Measurements from ENCODE around the gene ZNF679. TPM values are rescaled to one million over a fixed set of nuclear protein-coding genes. Genes with fewer than 3 reads are reported as not detected.

The ZNF679 gene
- total RNA-seq: not detected in 2 replicates

GRCh38 chr7:64228174-64228573 is at the start of gene ZNF679:
ZNF679 (plus strand) TSS chr7:64228474; CDS start chr7:64249118, 20,644 bp downstream.

GRCh38 chr7:64206903-64207302 is 21.4 kb upstream of the ZNF679 start, which contains the start of gene ZNF735:
ZNF735 (plus strand) TSS chr7:64207203; CDS start chr7:64207203, 0 bp downstream.

GRCh38 chr7:64313740-64314491 is 85.6 kb downstream of the ZNF679 start, which contains the start of gene ZNF736:
ZNF736 (plus strand) TSS chr7:64313961; CDS start chr7:64314151, 190 bp downstream.

Other genes with a start within 250 kb of the ZNF679 start
- gene ZNF722, start 229.6 kb upstream of the ZNF679 start, total RNA-seq: not detected in 2 replicates
- not detected in 2 replicates for gene ZNF727, start 183.0 kb upstream of the ZNF679 start, total RNA-seq
- gene ZNF735, start 21.3 kb upstream of the ZNF679 start, total RNA-seq: not detected in 2 replicates
- gene ZNF736, start 85.5 kb downstream of the ZNF679 start, total RNA-seq: 2.0 and 12.5 TPM in 2 replicates

Data from pericardium fibroblast (primary cell).